GM06990 (cell line): ENCODE measurements around the gene ACOT7.

Experiments
- DNase-seq: peaks from one replicate; pipeline ENCODE4 v3.0.0-alpha.2; 2011; ENCODE audit not compliant: insufficient read length; ENCODE audit errors: extremely low read depth
- H3K27me3 ChIP-seq: replicated peaks from 2 replicates; pipeline ENCODE4 v1.6.0; 2011; ENCODE audit warnings: low read length; ENCODE audit not compliant: control insufficient read depth, insufficient read depth
- H3K36me3 ChIP-seq: 2 replicates; pipeline ENCODE4 v1.5.1; 2011; ENCODE audit warnings: low read length; ENCODE audit not compliant: control insufficient read depth, insufficient read depth
- H3K4me3 ChIP-seq: replicated peaks from 2 replicates; pipeline ENCODE4 v1.5.1; 2011; ENCODE audit warnings: low read depth, mild to moderate bottlenecking, control low read depth, low read length
- CTCF ChIP-seq: IDR thresholded peaks from 2 replicates; pipeline ENCODE4 v1.5.1; 2011; ENCODE audit warnings: low read length, control low read depth, mild to moderate bottlenecking, inconsistent platforms; ENCODE audit not compliant: insufficient read depth, poor library complexity, severe bottlenecking

Gene ACOT7

GRCh38 chr1:6352138-6352563, 41.4 kb downstream of the ACOT7 start:
- DNase-seq: no peak
- TF ChIP-seq CTCF: no peak

GRCh38 chr1:6351480-6352137, 42.0 kb downstream of the ACOT7 start:
- peaks cover 9% of the 10 kb centered on the region; the same call in 1 of the 2 replicates for H3K36me3 ChIP-seq
- no peak overlapping the region for H3K4me3 ChIP-seq
- no peak for TF ChIP-seq CTCF
- no peaks in the 10 kb centered on the region for H3K27me3 ChIP-seq
- DNase-seq: no peak

More at GRCh38 chr1:6352138-6352563, 41.4 kb downstream of the ACOT7 start:
- peaks cover 6% of the 10 kb centered on the region; the same call in 1 of the 2 replicates for H3K36me3 ChIP-seq
- no peaks in the 10 kb centered on the region for H3K27me3 ChIP-seq
- H3K4me3 ChIP-seq: no peak overlapping the region

GRCh38 chr1:6350416-6351088, 43.0 kb downstream of the ACOT7 start:
- H3K36me3 ChIP-seq: peaks cover 12% of the 10 kb centered on the region
- DNase-seq: no peak
- no peaks in the 10 kb centered on the region for H3K27me3 ChIP-seq
- H3K4me3 ChIP-seq: no peak overlapping the region
- TF ChIP-seq CTCF: no peak

- no peak for TF ChIP-seq CTCF
- no peak overlapping the region for H3K4me3 ChIP-seq
- DNase-seq: no peak
- no peaks in the 10 kb centered on the region for H3K27me3 ChIP-seq
- H3K36me3 ChIP-seq: peaks cover 12% of the 10 kb centered on the region
Measured at GRCh38 chr1:6349254-6349943, 44.2 kb downstream of the ACOT7 start.

- Histone ChIP-seq H3K36me3 (peaks cover 12% of the 10 kb centered on the region), H3K27me3 (no peaks in the 10 kb centered on the region), H3K4me3 (no peak overlapping the region)
- no peak for TF ChIP-seq CTCF
- no peak for DNase-seq
Measured at GRCh38 chr1:6348511-6349191, 44.9 kb downstream of the ACOT7 start.
